Gastrocnemius medialis (tissue), 4 donors: ENCODE results near the gene UBE3C. TPM values are rescaled to one million over a fixed set of nuclear protein-coding genes. Genes with fewer than 3 reads are reported as not detected.
"Not testable (repeated sequence)": the region's sequence is repeated elsewhere in the genome, so short reads cannot be mapped to it uniquely, and the experiment has no call there.

Experiments
- ATAC-seq, 2 donors: fragments of 150-250 bp; one replicate each; pipeline ENCODE4 v1.9.1; 2016
- DNase-seq, 2 donors: peaks; one replicate each; pipeline ENCODE4 v3.0.0-alpha.2; 2019
- H3K27ac ChIP-seq, 4 donors: fragments of 200-600 bp; sonication (generic); 1 replicate in 1 of 4; 2 replicates in 3 of 4; pipeline ENCODE4 v1.5.1; 2016 to 2018; ENCODE audit warnings: mild to moderate bottlenecking in 2 of 4, moderate library complexity in 1 of 4
- H3K27me3 ChIP-seq, 3 donors: fragments of 200-600 bp; sonication (generic) in 2 of 3; 1 replicate in 1 of 3; 2 replicates in 2 of 3; pipeline versions ENCODE4 v1.5.1 to v1.6.0; 2016 to 2019; ENCODE audit warnings: mild to moderate bottlenecking in 1 of 3, moderate library complexity in 1 of 3
- H3K36me3 ChIP-seq, 2 donors: fragments of 200-600 bp; sonication (generic) in 1 of 2; one replicate each; pipeline ENCODE4 v1.5.1; 2017 to 2018
- H3K4me1 ChIP-seq, 2 donors: fragments of 200-600 bp; sonication (generic) in 1 of 2; one replicate each; pipeline ENCODE4 v1.5.1; 2016 to 2017; ENCODE audit warnings: mild to moderate bottlenecking in 2 of 2
- H3K4me3 ChIP-seq, 4 donors: fragments of 200-600 bp; sonication (generic) in 3 of 4; 1 replicate in 1 of 4; 2 replicates in 3 of 4; pipeline ENCODE4 v1.5.1; 2016 to 2019; ENCODE audit warnings: mild to moderate bottlenecking in 2 of 4
- H3K9me3 ChIP-seq, 3 donors: fragments of 200-600 bp; sonication (generic) in 2 of 3; 1 replicate in 1 of 3; 2 replicates in 2 of 3; pipeline ENCODE4 v1.5.1; 2016 to 2019
- POLR2A ChIP-seq, 2 donors: fragments of 450-650 bp; IDR thresholded peaks; one replicate each; pipeline ENCODE4 v1.6.1; 2017; ENCODE audit warnings: antibody characterized with exemption in 2 of 2, mild to moderate bottlenecking in 2 of 2, moderate library complexity in 2 of 2
- in situ Hi-C, 4 donors: fragments of 200-750 bp; cut with MboI; loops; one replicate each; pipeline versions ENCODE4 v1.15.0 to v1.8.0; 2017; ENCODE audit warnings: low sequenced_read_pairs in 4 of 4
- intact Hi-C: fragments of 100-400 bp; cut with DNase I; formaldehyde crosslinking; loops from one replicate; pipeline ENCODE4 v1.15.1; 2023; ENCODE audit warnings: low total_unique reads
- total RNA-seq, 4 donors: library from RNA; depleted of rRNA; stranded (reverse); fragments of >200 nt; gene quantifications; one replicate each; pipeline versions ENCODE4 v1.1.0 to v1.2.3, GENCODE V29; 2016
- TF ChIP-seq, protein P1 (sequence below), 5 experiments: fragments of 450-650 bp in 3 of 5; fragments of 200-600 bp in 2 of 5; sonication (generic) in 2 of 5; IDR thresholded peaks in 4 of 5; conservative IDR thresholded peaks in 1 of 5; 1 replicate in 4 of 5; 2 replicates in 1 of 5; pipeline ENCODE4 v1.5.1; 2016 to 2019; ENCODE audit warnings: antibody characterized with exemption in 5 of 5, mild to moderate bottlenecking in 3 of 5, moderate library complexity in 3 of 5

The UBE3C gene
- total RNA-seq, 4 donors from 2014 or later, result 64.4 to 123 (median 76.3) TPM

- intact Hi-C loops (loop anchor here (5.0 kb wide), 2 partner anchors 102 to 153 kb away; no protein-coding TSS in a partner anchor), in situ Hi-C loops (loop anchor here (10.0 to 25.0 kb wide), 3 partner anchors 109 to 292 kb away; no protein-coding TSS in a partner anchor)
- Histone ChIP-seq H3K27ac (no peak overlapping the region), H3K27me3 (no peaks in the 10 kb centered on the region), H3K4me1 (no peaks in the 10 kb centered on the region), H3K4me3 (no peak overlapping the region), H3K9me3 (no peaks in the 10 kb centered on the region), H3K36me3 (peaks cover 3 to 55% of the 10 kb centered on the region in 2 donors)
- DNase-seq (peak; percentile 43 to 69), ATAC-seq (peak in 1 of 2 donors; percentile 65)
- TF ChIP-seq POLR2A (IDR thresholded peaks at IDR 0.05), result no peak
- TF ChIP-seq, protein P1, sequence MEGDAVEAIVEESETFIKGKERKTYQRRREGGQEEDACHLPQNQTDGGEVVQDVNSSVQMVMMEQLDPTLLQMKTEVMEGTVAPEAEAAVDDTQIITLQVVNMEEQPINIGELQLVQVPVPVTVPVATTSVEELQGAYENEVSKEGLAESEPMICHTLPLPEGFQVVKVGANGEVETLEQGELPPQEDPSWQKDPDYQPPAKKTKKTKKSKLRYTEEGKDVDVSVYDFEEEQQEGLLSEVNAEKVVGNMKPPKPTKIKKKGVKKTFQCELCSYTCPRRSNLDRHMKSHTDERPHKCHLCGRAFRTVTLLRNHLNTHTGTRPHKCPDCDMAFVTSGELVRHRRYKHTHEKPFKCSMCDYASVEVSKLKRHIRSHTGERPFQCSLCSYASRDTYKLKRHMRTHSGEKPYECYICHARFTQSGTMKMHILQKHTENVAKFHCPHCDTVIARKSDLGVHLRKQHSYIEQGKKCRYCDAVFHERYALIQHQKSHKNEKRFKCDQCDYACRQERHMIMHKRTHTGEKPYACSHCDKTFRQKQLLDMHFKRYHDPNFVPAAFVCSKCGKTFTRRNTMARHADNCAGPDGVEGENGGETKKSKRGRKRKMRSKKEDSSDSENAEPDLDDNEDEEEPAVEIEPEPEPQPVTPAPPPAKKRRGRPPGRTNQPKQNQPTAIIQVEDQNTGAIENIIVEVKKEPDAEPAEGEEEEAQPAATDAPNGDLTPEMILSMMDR (IDR thresholded peaks at IDR 0.05 in 4 of 5, conservative IDR thresholded peaks at IDR 0.05 in 1 of 5), result peak in 2 of 5 experiments; percentile 32 to 37
Observed at GRCh38 chr7:157253850-157254249, 115.1 kb downstream of the UBE3C start.

- peaks cover 3 to 55% of the 10 kb centered on the region in 2 donors for H3K36me3 ChIP-seq
- H3K27ac ChIP-seq, H3K9me3 ChIP-seq, DNase-seq, ATAC-seq, H3K27me3 ChIP-seq, H3K4me3 ChIP-seq, H3K4me1 ChIP-seq: not testable (repeated sequence)
- intact Hi-C loops (loop anchor here (5.0 kb wide), 2 partner anchors 102 to 153 kb away; no protein-coding TSS in a partner anchor), in situ Hi-C loops (loop anchor here (10.0 to 25.0 kb wide), 3 partner anchors 110 to 292 kb away; no protein-coding TSS in a partner anchor)
Observed at GRCh38 chr7:157254781-157255180, 116.1 kb downstream of the UBE3C start.

GRCh38 chr7:157255201-157255606, 116.5 kb downstream of the UBE3C start:
- Histone ChIP-seq H3K36me3 (peaks cover 3 to 58% of the 10 kb centered on the region in 2 donors), H3K27ac (no peak overlapping the region), H3K27me3 (no peaks in the 10 kb centered on the region), H3K4me3 (no peak overlapping the region), H3K9me3 (no peaks in the 10 kb centered on the region), H3K4me1 (no peaks in the 10 kb centered on the region)
- no peak for ATAC-seq
- DNase-seq, result no peak
- intact Hi-C loops, result no loop called here
- no peak for TF ChIP-seq POLR2A (IDR thresholded peaks at IDR 0.05)
- TF ChIP-seq, protein P1 (IDR thresholded peaks at IDR 0.05 in 4 of 5, conservative IDR thresholded peaks at IDR 0.05 in 1 of 5), result no peak
- in situ Hi-C loops, result loop anchor here (10.0 to 25.0 kb wide), 3 partner anchors 110 to 293 kb away; no protein-coding TSS in a partner anchor

DNA sequence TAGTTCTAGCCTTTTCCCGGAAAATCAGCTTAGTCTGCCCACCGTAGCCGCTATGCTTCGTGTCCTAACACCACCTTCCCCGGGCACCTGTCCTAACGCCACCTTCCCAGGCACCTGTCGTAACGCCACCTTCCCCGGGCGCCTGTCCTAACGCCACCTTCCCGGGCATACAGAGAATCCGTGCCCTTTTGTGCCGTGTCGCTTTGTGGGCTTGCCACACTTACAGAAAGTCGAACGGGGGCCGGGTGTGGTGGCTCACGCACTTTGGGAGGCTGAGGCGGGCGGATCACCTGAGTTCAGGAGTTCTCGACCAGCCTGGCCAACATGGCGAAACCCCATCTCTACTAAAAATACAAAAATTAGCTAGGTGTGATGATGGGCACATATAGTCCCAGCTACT, 124.4 kb downstream of the UBE3C start:
- H3K27me3 ChIP-seq, result no peaks in the 10 kb centered on the region

GRCh38 chr7:157265051-157265450, 126.3 kb downstream of the UBE3C start:
- DNase-seq, result no peak
- no peaks in the 10 kb centered on the region for H3K9me3 ChIP-seq
- no peak overlapping the region for H3K27ac ChIP-seq
- no peaks in the 10 kb centered on the region for H3K4me1 ChIP-seq
- H3K4me3 ChIP-seq, result no peak overlapping the region
- in situ Hi-C loops, result loop anchor here (25.0 kb wide), 2 partner anchors 147 to 303 kb away; no protein-coding TSS in a partner anchor
- ATAC-seq, result no peak
- intact Hi-C loops, result no loop called here
- peaks cover 0 to 69% of the 10 kb centered on the region in 2 donors for H3K36me3 ChIP-seq
- TF ChIP-seq, protein P1 (IDR thresholded peaks at IDR 0.05 in 4 of 5, conservative IDR thresholded peaks at IDR 0.05 in 1 of 5), result no peak
- no peak for TF ChIP-seq POLR2A (IDR thresholded peaks at IDR 0.05)
- H3K27me3 ChIP-seq, result no peaks in the 10 kb centered on the region

More for the DNA sequence above, 124.4 kb downstream of the UBE3C start:
- DNase-seq, result no peak
- in situ Hi-C loops, result loop anchor here (25.0 kb wide), 2 partner anchors 149 to 301 kb away; no protein-coding TSS in a partner anchor
- ATAC-seq, result no peak
- Histone ChIP-seq H3K36me3 (peaks cover 0 to 72% of the 10 kb centered on the region in 2 donors), H3K4me1 (no peaks in the 10 kb centered on the region), H3K27ac (no peak overlapping the region), H3K4me3 (no peak overlapping the region), H3K9me3 (no peaks in the 10 kb centered on the region)
- no peak for TF ChIP-seq POLR2A (IDR thresholded peaks at IDR 0.05)
- TF ChIP-seq, protein P1 (IDR thresholded peaks at IDR 0.05 in 4 of 5, conservative IDR thresholded peaks at IDR 0.05 in 1 of 5), result no peak
- intact Hi-C loops, result no loop called here
